Activated CD8-positive, alpha-beta memory T cell treated with anti-CD3 and anti-CD28 coated beads, Interleukin-2, amount 50 U/mL, for 4 hours (primary cell): ENCODE measurements around the gene HMGN1.
A peak's percentile ranks its signal among the peaks of the same experiment; 100 is the strongest.
"Not testable (repeated sequence)": the region's sequence is repeated elsewhere in the genome, so short reads cannot be mapped to it uniquely, and the experiment has no call there.

ENCODE experiments used
- DNase-seq: peaks from one replicate; pipeline ENCODE4 v3.0.0-alpha.2; 2020

Gene HMGN1, protein sequence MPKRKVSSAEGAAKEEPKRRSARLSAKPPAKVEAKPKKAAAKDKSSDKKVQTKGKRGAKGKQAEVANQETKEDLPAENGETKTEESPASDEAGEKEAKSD

DNA sequence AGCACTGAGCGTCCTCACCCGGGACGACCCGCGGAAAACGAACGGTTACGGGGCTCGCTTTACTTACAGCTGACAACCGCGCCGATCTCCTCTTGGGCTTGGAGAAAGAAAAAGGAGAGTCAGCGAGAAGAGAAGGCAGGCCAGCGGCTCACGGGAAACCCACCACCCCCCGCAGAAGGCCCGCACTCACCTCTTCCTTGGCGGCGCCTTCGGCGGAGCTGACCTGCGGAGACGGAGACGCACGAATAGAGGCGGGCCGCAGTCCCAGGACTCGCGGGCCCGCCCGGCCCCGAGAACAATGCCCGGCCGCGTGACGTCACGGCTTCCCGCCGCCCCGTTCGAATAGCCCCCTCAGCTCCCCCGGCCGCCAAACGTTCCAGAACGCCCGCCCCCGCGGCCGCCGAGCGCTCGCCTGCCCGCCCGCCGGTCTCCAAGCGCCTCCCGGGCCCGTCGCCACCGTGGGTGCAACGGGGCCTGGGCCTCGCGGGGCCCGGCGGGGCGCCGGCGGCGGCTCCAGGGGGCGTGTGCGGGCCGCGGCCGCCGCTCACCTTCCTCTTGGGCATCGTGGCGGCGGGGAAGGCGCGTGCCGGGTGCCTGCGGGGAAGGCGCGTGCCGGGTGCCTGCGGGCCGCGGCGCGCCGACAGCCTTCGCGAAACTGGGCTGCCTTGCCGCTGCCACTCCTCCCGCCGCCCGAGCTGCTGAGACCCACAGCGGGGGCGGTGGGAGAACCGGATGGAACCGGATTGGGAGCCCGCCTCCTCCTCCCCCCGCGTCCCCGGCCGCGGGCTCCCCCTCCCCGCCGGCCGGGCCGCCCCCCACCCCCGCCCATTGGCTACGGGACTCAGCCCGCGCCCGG, at the start of gene HMGN1:
HMGN1 (minus strand) TSS at position 734 of the 856 bp plus-strand sequence; CDS start at position 563, 171 bp downstream.
- DNase-seq = peak; percentile 87

DNA sequence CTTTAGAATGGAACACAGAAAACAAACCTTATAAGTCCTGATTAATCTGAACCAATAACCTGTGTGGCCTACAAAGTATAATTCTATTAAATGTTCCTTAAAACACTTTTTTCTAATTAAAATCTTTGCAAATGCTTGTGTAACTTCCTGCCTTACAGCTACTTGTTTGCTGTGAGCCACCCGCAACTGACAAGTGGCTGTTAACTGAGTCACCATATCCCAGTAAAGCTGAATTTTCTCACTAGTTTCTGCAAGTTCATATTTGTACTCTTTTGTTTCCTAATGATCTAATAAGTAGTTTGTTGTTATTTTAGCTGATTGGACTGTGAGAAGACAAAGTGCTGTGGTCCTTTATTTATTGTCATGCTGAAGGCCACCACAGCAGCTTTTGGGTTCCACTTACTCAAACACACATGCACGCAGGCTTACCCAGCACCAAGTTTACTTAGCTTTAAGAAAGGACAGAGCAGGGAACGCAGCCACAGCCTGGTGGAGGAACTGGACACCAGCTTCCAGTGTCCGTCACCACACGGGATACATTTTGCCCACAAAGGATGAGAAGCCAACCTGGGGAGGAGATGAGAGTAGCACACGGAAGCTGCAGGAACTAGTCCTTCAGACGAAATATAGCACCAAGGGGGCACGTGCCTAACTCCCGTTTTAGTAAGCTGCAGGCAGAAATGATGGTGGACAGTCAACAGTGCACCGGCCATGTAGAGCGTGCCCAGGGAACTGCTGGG, 48.9 kb upstream of the HMGN1 start:
- no peak for DNase-seq

DNA sequence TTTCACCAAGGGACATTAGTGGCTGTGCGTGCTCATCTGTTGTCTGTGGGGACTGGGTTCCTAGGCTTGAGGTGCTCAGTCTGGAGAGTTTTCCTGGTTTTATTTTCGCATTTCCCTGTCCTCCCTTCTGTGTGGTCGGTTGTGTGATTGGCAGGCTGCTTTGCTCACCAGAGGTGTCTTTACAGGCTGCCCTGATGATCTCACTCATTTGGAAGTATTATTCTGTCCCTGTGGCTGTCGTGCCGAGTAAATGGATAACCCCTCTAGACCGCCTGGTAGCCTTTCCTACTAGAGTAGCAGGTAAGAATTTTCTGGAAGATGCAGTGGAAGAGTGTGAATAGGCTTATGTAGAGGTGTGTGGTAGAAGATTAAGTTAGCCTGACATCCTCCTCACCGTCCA, 44.1 kb upstream of the HMGN1 start:
- no peak for DNase-seq

DNA sequence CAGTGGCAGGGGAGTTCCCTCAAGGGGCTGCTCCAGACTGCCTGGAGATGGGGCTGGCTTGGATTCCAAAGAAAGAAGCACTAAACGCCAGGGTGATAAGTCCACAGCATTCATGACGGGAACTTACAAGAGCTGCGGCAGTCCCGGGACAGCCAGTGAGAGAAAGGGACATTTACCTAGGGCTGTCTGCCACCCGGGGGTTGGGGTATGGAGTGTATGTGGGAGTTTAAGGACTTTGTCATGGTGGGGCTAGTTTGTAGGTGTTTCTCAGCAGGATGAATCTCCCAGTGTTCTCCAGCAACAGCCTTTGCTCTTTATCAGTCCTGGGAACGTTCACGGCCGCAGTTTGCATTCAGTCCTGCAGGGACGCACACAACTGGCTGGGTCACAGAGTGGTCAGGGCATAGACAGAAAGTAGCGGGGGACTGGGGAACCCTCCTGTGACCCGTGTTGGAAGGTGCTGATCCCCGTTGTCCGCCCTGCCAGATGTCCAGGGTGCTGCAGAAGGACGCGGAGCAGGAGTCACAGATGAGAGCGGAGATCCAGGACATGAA, 41.4 kb upstream of the HMGN1 start:
- no peak for DNase-seq

DNA sequence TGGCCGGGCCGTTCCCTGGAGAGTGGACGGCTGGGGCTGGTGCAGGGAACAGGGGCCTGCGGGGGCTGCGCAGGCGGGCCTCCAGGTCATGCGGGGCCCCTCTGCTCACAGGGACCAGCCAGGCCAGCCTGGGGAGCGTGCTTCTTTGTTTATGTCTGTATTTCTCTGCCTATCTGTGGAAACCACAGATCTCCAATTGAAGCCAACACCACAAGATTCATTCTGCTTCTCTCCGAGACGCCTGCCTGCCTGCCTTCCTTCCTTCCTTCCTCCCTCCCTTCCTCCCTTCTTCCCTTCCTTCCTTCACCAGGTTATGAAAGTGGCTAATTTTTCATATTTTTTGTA, 39.9 kb upstream of the HMGN1 start:
- DNase-seq = no peak

DNA sequence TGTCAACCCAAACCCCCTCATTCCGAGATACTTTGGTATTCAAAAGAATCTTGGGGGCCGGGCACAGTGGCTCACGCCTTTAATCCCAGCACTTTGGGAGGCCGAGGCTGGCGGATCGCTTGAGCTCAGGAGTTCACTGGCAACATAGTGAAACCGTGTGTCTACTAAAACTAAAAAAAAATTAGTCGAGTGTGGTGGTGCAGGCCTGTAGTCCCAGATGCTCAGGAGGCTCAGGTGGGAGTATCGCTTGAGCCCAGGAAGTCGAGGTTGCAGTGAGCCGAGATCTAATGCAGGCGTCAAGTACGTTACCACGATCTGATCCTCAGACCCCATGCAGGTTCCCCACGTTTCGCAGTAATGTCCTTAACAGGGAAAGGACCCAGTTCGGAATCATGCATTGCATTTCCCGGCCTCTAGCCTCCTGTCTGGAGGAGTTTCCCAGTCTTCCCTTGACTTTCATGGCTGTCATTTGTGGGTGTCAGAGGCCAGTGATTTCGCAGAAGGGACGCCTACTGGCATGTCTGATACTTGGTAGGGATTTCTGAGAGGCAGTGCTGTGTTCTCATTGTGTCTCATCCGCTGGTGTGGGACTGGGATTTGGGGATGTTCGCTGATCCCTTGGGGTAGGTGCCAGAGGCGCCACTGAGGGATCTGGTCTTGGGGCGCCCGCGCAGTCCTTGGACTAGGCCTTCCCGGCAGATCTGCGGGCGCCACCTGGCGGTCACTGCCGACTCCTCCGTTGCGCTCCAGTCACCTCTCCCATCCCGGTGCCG, 39.3 kb upstream of the HMGN1 start:
- peak; percentile 92 for DNase-seq

DNA sequence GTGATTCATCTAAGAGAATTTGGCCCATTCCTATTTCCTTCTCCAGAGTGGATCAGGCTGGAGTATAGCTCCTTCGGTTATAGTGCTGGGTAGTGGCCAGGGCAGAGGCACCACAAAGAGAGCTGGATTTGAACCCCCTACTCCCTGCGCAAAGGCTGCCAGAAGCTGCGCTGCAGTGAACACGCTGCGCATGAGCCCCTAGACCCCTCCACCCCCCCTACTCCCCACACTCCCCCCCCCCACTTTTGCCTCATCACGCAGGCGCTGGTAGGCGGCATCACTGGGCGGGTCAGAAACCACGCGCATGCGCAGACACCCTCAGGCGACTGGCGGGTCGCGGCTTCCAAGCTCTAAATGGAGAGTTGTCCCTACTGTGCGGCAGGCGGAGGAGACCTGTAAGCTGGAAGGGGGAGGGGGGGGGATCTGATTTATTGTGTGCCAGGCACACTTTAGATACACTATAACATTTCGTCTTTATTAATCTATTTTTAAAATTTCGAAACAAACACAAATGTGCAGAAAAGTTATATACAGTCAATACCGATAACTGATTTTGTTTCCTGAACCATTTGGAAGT, 38.7 kb upstream of the HMGN1 start:
- peak; percentile 93 for DNase-seq

DNA sequence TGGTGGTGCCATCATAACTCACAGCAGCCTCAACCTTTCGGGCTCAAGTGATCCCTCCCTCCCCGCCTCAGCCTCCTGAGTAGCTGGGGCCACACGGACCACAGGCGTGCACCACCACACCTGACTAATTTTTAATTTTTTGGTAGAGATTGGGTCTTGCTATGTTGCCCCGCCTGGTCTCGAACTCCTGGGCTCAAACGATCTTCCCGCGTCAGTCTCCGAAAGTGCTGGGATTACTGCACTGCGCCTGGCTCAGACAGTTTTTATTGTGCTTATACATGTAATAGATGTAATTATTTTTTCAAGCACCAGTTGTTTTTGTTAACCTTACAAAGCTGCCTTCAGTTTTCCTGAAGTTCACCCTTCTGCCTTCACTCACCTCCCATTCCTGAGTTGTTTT, 38.0 kb upstream of the HMGN1 start:
- no peak for DNase-seq

DNA sequence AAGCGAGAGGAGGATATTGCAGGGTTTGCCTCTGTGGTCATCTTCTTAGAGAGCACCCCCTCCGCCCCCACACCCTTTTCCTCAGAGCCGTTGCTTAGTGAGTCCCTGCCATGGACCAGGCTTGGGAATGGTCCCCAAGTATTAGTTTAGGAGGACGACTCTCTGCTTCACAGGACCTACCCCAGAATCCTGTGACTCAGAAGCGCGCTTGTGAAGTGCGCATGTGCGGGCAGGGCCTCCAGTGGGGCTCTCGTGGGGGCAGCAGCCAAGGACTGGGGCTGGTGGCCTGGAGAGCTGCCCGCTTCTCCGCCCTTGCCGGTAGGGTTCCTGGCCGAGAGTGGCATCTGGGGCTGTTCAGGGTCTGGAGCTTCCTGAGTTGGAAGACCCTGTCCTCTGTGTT, 37.3 kb upstream of the HMGN1 start:
- peak; percentile 20 for DNase-seq

DNA sequence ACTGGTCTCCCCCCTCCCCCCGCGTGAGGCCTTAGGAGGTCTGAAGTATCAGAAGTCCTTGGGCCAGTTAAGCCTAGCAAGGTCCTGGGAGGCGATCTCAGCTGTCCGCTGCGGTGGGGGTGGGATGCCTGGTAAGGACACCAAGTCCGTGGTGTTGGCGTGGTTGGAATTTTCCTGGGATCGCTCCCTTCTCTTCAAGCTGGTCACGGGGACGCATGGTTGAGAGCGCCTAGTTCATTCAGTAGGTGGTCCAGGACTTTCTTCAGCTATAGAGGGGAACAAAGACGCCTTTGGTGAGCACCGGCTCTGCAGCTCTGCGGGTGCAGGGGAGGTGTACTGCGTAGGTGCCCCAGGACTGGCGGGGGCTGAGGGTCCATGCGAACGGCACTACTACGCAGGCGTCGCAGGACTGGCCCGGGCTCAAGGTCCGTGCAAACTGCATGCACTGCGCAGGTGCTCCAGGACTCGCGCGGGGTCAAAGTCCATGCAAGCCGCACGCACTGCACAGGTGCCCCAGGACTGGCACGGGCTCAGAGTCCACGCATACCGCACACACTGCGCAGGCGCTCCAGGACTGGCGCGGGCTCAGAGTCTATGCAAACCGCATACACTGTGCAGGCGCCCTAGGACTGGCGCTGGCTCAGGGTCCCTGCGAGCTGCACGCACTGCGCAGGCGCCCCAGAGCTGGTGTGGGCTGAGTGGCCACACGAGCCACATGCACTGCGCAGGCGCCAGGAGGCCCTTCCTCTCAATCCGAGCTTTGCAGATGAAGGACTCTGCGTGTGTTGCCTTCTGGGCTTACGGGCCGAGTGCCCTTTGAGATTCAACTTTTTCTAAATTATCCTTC, 36.6 kb upstream of the HMGN1 start:
- DNase-seq = peak; percentile 36

DNA sequence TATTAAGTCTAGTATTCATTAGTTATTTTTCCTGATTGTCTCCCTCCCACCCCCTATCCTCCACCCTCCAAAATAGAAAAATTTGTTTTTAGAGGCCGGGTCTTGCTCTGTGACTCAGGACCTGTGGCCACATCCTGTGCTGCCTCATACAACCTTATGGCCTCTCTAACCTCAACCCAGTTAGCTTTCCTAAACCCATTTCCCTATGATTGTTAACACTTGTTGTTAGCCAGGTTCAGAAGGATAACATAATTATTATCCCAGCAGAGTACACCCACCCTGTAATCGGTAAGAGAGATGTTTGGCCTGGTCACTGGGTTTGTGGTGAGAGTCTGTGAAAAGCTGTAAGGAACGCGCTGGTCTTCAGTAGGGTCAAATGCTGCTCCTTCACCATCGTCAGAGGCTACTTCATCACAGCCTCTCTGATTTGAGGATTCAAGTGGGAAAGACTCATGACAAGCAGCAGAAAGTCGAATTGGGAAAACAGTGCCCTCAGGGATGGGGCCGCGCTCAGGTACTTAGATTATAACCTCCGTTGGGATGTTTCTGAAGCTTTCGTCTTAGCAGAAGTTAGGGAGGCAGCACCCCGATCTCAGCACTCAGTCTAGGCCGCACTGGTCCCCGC, 35.9 kb upstream of the HMGN1 start:
- DNase-seq = no peak

DNA sequence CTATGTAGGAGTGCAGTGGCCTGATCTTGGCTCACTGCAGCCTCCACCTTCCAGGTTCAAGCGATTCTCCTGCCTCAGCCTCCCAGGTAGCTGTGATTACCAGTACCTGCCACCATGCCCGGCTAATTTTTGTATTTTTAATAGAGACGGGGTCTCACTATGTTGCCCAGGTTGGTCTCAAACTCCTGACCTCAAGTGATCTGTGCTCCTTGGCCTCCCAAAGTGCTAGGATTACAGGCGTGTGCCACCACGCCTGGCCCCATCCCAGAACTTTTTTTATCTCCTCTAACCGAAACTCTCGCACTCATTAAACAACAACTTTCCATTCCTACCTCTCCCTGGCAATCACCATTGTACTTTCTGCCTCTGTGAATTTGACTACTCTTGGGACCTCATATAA, 33.2 kb upstream of the HMGN1 start:
- DNase-seq = not testable (repeated sequence)

DNA sequence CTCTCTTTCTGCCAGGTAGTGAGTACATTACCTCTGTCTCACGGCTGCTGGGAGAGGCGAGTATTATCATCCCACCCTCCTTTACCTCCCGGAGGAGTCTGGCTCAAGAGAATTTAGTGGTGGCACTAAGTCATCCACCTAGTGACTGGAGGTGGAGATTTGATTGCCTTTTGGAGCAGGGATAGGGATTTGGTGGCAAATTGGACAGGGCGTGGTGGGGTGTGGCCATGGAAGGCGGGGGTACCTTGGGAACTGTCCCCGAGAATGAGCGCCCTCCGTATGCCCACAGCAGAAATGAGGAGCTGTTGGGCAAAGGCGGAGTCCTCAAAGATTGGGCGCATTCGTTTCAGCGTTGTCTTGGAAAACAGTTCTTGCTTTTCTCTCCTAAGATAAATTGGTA, 32.1 kb upstream of the HMGN1 start:
- no peak for DNase-seq

DNA sequence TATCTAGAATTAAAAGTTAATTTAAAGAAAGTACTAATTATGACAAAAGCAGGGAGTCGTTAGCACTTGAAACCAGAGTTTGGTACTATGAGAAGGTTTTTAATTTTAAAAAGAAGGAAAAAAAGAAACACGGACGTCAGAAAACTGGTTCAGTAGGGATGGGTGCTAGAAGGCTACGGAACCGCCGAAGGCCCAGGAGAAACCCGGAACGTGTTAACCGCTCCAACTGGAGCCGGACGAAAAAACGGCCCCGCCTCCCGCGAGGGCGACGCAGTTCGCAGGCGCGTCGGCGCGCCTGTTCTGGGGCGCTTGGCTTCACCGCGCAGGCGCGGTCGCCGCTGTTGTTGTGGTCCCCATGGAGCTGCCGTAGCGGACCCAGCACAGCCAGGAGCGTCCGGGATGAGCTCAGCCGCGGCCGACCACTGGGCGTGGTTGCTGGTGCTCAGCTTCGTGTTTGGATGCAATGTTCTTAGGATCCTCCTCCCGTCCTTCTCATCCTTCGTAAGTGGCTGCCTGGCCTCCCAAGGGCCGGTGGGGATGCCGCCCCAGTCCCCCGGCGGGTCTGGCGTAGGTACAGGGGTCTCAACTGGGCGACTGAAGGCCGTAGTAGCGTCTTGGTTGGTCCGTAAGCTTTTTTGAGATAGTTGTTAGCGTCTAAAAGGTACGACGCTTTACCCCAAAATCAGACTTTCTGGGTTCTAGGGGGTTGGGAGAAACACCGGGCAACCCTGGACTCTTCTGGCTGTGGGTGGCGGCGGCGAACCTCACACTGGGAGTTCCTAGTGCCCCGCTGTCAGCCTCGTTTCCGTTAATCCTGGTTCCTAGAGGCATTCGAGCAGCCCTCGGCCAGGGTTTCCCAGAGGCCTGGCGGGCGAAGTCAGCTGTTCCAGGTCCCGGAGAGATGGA, 31.4 kb upstream of the HMGN1 start:
- peak; percentile 85 for DNase-seq

DNA sequence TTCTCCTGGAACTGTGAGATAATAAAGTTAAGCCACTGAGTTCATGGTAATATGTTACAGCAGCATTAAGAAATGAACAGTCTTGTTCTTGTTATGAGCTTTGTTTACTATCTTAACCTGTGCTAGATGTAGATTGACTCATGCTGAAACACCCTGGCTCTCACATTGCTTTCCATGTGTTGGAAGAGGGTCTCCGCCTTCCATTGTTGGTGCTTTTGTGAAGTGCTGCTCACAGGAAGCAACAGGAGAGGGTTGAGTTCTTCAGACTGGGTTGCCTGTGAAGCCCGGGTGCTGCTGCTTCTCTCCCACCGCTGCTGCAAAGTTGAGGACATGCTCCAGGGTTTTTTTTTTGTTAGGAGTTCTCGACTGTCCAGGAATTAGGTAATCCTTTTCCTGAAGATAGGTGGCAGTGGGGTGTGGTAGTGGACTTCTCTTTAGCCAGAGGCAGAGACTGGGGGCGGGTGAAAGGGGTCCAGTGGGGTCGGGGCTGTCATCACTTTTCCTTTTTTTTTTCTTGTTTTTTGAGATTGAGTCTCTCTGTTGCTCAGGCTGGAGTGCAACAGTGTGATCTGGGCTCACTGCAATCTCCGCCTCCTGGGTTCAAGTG, 28.7 kb upstream of the HMGN1 start:
- no peak for DNase-seq

DNA sequence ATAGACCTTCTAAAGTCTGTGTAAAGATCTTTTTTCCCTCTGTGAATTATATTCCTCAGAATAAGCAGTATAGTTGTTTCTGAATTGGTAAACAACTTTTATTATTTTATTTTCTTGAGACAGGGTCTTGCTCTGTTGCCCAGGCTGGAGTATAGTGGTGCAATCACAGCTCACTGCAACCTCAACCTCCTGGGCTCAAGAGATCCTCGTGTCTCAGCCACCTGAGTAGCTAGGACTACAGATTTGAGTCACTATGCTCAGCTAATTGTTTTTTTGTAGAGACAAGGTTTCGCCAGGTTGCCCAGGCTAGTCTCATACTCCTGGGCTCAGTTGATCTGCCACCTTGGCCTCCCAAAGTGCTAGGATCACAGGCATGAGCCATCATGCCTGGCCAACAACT, 26.6 kb upstream of the HMGN1 start:
- DNase-seq = no peak

DNA sequence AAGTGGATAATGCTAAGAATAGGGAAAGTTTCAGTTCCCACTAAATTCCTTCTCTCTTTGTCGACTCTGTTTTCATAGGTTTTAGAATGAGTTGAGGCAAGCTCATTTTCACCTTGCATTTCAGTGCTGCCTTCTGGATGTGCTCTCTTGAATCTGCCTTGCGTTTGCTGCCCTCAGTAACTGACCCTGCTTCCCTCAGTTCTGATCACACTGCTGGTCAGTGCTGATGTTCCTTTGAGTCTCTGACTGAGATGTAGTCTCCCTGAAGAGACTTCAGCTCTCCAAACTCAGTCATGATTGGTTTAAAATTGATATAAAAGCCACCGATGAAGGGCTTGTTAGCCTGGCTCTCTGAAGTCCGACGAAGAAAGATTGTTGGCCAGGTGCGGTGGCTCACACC, 25.2 kb upstream of the HMGN1 start:
- no peak for DNase-seq

DNA sequence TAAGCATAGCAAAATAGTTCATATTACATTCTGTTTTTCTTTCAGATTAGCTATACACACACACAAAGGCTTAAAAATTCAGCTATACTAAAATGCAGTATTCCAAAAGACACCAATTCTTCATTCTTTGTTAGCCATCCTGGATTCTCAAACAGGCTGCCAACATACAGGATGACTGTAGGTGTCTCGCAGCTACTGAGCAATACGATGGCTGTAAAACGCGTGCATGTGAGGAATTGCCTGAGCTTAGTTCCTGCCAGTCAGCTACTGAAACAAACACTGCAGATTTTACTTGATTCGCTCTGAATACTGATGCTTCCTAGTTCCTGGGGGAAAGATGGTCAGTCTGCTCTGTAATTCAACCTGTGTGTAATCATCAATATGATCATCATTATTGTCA, 24.7 kb upstream of the HMGN1 start:
- DNase-seq = no peak

DNA sequence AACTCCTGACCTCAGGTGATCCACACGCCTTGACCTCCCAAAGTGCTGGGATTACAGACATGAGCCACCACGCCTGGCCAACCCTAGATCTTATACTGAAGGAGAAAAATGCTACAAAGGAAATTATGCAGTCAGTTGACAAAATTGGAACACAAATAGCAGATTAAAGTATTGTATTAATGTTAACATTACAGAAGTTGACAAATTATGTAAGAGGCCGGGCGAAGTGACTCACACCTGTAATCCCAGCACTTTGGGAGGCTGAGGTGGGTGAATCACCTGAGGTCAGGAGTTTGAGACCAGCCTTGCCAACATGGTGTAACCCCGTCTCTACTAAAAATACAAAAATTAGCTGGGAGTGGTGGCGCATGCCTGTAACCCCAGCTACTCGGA, 21.0 kb upstream of the HMGN1 start:
- DNase-seq = not testable (repeated sequence)

DNA sequence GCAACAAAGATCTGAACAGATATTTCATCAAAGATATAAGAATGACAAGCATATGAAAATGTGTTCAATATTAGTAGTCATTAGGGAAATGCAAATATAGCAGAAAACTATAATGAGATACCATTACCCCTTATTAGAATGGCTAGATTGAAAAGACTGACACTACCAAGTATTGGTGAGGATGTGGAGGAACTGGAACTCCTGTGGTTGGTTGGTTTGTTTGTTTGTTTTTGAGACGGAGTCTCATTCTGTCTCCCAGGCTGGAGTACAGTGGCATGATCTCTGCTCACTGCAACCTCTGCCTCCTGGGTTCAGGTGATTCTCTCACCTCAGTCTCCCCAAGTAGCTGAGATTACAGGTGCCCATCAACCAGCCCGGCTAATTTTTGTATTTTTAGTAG, 18.9 kb upstream of the HMGN1 start:
- DNase-seq = no peak
